ENCODE data around the gene RDH5. TPM values are rescaled to one million over a fixed set of nuclear protein-coding genes. Genes with fewer than 3 reads are reported as not detected.
A peak's percentile ranks its signal among the peaks of the same experiment; 100 is the strongest.

The RDH5 gene
- total and polyA plus RNA-seq, 8 donors = 1.3 to 12.6 (median 3.4) TPM

DNA sequence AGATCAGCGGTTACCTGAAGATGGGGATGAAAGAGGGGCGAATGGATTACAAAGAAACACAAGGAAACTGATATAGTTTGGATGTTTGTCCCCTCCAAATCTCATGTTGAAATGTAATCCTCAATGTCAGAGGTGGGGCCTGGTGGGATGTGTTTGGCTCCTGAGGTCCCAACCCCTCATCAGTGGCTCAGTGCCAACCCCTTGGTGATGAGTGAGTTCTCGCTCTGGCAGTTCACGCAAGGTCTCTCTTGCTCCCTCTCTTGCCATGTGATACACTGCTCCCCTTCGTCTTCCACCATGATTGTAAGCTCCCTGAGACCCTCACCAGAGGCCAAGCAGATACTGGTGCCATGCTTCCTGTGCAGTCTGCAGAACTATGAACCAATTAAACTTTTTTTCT lies 40.5 kb upstream of the RDH5 start:
- intact Hi-C loops (cut with DNase I) = no loop called here
- peaks cover 0 to 6% (median 0%) of the 10 kb centered on the region in 3 donors for H3K4me1 ChIP-seq
- H3K4me3 ChIP-seq = no peak overlapping the region
- H3K9me3 ChIP-seq = no peaks in the 10 kb centered on the region
- H3K36me3 ChIP-seq = no peaks in the 10 kb centered on the region
- no peak overlapping the region for H3K27ac ChIP-seq
- TF ChIP-seq, protein P1, sequence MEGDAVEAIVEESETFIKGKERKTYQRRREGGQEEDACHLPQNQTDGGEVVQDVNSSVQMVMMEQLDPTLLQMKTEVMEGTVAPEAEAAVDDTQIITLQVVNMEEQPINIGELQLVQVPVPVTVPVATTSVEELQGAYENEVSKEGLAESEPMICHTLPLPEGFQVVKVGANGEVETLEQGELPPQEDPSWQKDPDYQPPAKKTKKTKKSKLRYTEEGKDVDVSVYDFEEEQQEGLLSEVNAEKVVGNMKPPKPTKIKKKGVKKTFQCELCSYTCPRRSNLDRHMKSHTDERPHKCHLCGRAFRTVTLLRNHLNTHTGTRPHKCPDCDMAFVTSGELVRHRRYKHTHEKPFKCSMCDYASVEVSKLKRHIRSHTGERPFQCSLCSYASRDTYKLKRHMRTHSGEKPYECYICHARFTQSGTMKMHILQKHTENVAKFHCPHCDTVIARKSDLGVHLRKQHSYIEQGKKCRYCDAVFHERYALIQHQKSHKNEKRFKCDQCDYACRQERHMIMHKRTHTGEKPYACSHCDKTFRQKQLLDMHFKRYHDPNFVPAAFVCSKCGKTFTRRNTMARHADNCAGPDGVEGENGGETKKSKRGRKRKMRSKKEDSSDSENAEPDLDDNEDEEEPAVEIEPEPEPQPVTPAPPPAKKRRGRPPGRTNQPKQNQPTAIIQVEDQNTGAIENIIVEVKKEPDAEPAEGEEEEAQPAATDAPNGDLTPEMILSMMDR (IDR thresholded peaks at IDR 0.05) = no peak
- FAIRE-seq (no peak), ATAC-seq (no peak), DNase-seq (no peak)
- 75 to 88% methylated on average over 5 of the region's 5 CpGs for WGBS, 2 donors
- H3K27me3 ChIP-seq = no peaks in the 10 kb centered on the region

DNA sequence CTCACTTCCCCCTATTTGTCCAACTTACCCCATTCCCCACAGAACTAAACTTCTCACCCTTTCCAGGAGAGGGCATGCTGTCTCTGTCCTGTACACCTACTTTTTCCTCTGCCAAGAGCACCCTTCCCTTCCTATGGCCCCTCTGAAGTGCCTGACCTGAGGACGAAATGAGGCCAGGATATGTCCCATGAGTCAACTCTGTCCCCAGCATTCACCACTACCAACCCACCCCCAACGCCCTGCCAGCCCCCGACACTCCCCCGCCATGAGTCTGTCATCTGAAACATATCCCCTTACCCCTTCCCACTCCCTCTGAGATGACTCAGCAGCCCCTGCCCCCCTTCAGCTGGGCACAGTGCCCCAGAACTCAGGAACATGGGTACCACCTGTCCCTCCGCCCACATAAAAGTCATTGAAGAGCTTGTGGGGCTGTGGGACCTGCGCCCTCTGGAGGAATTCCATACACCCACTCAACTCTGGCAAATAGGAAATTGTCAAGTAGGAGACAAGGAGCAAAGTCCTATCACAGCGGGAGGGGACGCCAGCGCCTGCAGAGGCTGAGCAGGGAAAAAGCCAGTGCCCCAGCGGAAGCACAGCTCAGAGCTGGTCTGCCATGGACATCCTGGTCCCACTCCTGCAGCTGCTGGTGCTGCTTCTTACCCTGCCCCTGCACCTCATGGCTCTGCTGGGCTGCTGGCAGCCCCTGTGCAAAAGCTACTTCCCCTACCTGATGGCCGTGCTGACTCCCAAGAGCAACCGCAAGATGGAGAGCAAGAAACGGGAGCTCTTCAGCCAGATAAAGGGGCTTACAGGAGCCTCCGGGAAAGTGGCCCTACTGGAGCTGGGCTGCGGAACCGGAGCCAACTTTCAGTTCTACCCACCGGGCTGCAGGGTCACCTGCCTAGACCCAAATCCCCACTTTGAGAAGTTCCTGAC lies 38.8 kb upstream of the RDH5 start:
- 3 to 5% methylated on average over 17 of the region's 17 CpGs for WGBS, 2 donors
- peaks cover 0 to 6% (median 0%) of the 10 kb centered on the region in 3 donors for H3K4me1 ChIP-seq
- H3K27ac ChIP-seq = peak overlapping the region in 2 of 4 donors; percentile 2 to 39
- ATAC-seq (peak; percentile 81 to 94 (median 91)), DNase-seq (peak; percentile 67 to 87 (median 78)), FAIRE-seq (no peak)
- intact Hi-C loops (cut with DNase I) = no loop called here
- TF ChIP-seq, protein P1 (IDR thresholded peaks at IDR 0.05) = peak in 3 of 4 donors; percentile 11 to 33 (median 21)
- H3K4me3 ChIP-seq = peak overlapping the region; percentile 27 to 53 (median 38)
- no peaks in the 10 kb centered on the region for H3K36me3 ChIP-seq
- H3K9me3 ChIP-seq = no peaks in the 10 kb centered on the region
- H3K27me3 ChIP-seq = no peaks in the 10 kb centered on the region

DNA sequence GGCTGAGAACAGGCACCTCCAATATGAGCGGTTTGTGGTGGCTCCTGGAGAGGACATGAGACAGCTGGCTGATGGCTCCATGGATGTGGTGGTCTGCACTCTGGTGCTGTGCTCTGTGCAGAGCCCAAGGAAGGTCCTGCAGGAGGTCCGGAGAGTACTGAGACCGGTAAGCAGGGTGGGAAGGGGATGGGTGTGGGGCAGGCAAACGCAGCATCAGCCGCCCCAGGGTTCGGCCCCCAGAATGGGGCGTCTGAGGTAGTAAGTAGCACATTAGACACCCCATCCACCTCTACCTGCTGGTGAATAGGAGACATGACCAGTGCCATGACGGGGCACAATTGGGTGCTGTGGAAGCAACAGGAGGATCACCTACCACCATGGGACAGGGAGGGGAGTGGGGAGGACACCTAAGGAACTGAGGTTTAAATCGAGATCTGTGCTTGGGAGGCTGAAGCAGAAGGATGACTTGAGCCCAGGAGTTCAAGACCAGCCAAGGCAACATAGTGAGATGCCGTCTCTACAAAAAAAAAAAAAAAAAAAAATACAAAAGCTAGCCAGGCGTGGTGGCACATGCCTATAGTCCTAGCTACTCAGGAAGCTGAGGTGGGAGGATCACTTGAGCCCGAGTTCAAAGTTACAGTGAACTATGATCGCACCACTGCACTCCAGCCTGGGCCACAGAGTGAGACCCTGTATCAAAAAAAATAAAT lies 38.0 kb upstream of the RDH5 start:
- ATAC-seq = peak; percentile 2 to 12 (median 7)
- Histone ChIP-seq H3K27ac (peak overlapping the region in 1 of 4 donors; percentile 39), H3K36me3 (no peaks in the 10 kb centered on the region), H3K9me3 (no peaks in the 10 kb centered on the region), H3K4me3 (peak overlapping the region; percentile 27 to 53 (median 38)), H3K27me3 (no peaks in the 10 kb centered on the region), H3K4me1 (peaks cover 0 to 6% (median 0%) of the 10 kb centered on the region in 3 donors)
- intact Hi-C loops (cut with DNase I) = no loop called here
- TF ChIP-seq, protein P1 (IDR thresholded peaks at IDR 0.05) = no peak
- 51 to 67% methylated on average over 11 to 13 of the region's 13 CpGs for WGBS, 2 donors
- no peak for DNase-seq
- no peak for FAIRE-seq

DNA sequence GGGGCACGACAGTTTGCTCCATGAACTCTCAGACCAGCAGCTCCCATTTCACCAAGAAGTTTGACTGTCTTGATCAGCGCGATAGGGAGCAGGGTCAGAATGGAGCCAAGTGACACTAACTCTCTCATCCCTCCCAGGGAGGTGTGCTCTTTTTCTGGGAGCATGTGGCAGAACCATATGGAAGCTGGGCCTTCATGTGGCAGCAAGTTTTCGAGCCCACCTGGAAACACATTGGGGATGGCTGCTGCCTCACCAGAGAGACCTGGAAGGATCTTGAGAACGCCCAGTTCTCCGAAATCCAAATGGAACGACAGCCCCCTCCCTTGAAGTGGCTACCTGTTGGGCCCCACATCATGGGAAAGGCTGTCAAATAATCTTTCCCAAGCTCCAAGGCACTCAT lies 36.5 kb upstream of the RDH5 start:
- TF ChIP-seq, protein P1 (IDR thresholded peaks at IDR 0.05) = no peak
- Histone ChIP-seq H3K9me3 (no peaks in the 10 kb centered on the region), H3K36me3 (no peaks in the 10 kb centered on the region), H3K4me1 (peaks cover 0 to 6% (median 0%) of the 10 kb centered on the region in 3 donors), H3K27me3 (no peaks in the 10 kb centered on the region), H3K27ac (no peak overlapping the region), H3K4me3 (no peak overlapping the region)
- ATAC-seq = no peak
- DNase-seq = no peak
- no peak for FAIRE-seq
- WGBS, 2 donors = 88 to 92% methylated on average over 7 of the region's 7 CpGs
- intact Hi-C loops (cut with DNase I) = no loop called here

Data from pancreas (tissue), 10 donors.